GM12891 (cell line): Measurements from ENCODE around the gene IRX4.

Experiments
- PAX5 ChIP-seq: IDR thresholded peaks from 2 replicates; pipeline ENCODE4 v1.6.1; 2011; ENCODE audit warnings: low read length, moderate library complexity, mild to moderate bottlenecking; ENCODE audit not compliant: insufficient read depth, severe bottlenecking
- POLR2A ChIP-seq: IDR thresholded peaks from 2 replicates; pipeline ENCODE4 v1.6.1; 2011; ENCODE audit warnings: low read depth, low read length, control low read depth
- POLR2AphosphoS5 ChIP-seq: IDR thresholded peaks from 2 replicates; pipeline ENCODE4 v1.6.1; 2011; ENCODE audit warnings: low read depth, low read length, control low read depth
- POU2F2 ChIP-seq: IDR thresholded peaks from 2 replicates; pipeline ENCODE4 v1.6.1; 2011; ENCODE audit warnings: low read depth, mild to moderate bottlenecking, control low read depth, low read length, moderate library complexity
- SPI1 ChIP-seq: IDR thresholded peaks from 2 replicates; pipeline ENCODE4 v1.6.1; 2011; ENCODE audit warnings: low read depth, low read length, control low read depth
- TAF1 ChIP-seq: IDR thresholded peaks from 2 replicates; pipeline ENCODE4 v1.6.1; 2011; ENCODE audit warnings: low read depth, low read length, control low read depth

GRCh38 chr5:1858436-1858835 lies 24.3 kb downstream of the IRX4 start:
- TF ChIP-seq POLR2A (no peak), POLR2AphosphoS5 (no peak), TAF1 (no peak), POU2F2 (no peak), PAX5 (no peak), SPI1 (no peak)
